ENCODE measurements around the gene ITPRID2. TPM values are rescaled to one million over a fixed set of nuclear protein-coding genes. Genes with fewer than 3 reads are reported as not detected.
"Not testable (repeated sequence)": the region's sequence is repeated elsewhere in the genome, so short reads cannot be mapped to it uniquely, and the experiment has no call there.

ITPRID2 gene
- total RNA-seq, 1 experiment from 2014 or later: 114 TPM

- CTCF ChIA-PET: interaction anchor here (0.7 to 0.9 kb wide), 2 partner anchors 119 to 219 kb away, joined by 3 to 4 read pairs; no protein-coding TSS in a partner anchor
- POLR2A ChIA-PET: interaction anchor here (1.0 to 1.2 kb wide), 2 partner anchors 10 to 11 kb away, joined by 3 read pairs; no protein-coding TSS in a partner anchor
- Mint-ChIP-seq H3K36me3 (ENCODE audit: insufficient read depth, unreplicated experiment) (no peaks in the 10 kb centered on the region), H3K9me3 (ENCODE audit: unreplicated experiment) (no peaks in the 10 kb centered on the region), H3K27me3 (ENCODE audit: insufficient read depth, unreplicated experiment) (no peaks in the 10 kb centered on the region), H3K4me3 (ENCODE audit: unreplicated experiment) (no peak overlapping the region), H3K4me1 (ENCODE audit: insufficient read depth, unreplicated experiment) (no peaks in the 10 kb centered on the region), H3K27ac (ENCODE audit: low read depth, unreplicated experiment) (no peak overlapping the region)
- TF ChIP-seq CTCF (IDR thresholded peaks at IDR 0.05; ENCODE audit: unreplicated experiment): no peak
- intact Hi-C loops (cut with micrococcal nuclease): no loop called here
- no peak for DNase-seq (ENCODE audit: unreplicated experiment)
- no TSS peak for BruUV-seq (replicated peaks)
Observed at GRCh38 chr2:181959508-181959907, 68.0 kb downstream of the ITPRID2 start.

GRCh38 chr2:181961167-181961566, 69.6 kb downstream of the ITPRID2 start:
- H3K4me3 Mint-ChIP-seq (ENCODE audit: unreplicated experiment); H3K36me3 Mint-ChIP-seq (ENCODE audit: insufficient read depth, unreplicated experiment); DNase-seq (ENCODE audit: unreplicated experiment); BruUV-seq (replicated peaks); H3K9me3 Mint-ChIP-seq (ENCODE audit: unreplicated experiment); H3K27ac Mint-ChIP-seq (ENCODE audit: low read depth, unreplicated experiment); POLR2A ChIA-PET; H3K27me3 Mint-ChIP-seq (ENCODE audit: insufficient read depth, unreplicated experiment); intact Hi-C loops (cut with micrococcal nuclease); H3K4me1 Mint-ChIP-seq (ENCODE audit: insufficient read depth, unreplicated experiment): not testable (repeated sequence)
- CTCF ChIA-PET: interaction anchor here (0.7 to 1.1 kb wide), 2 partner anchors 11 to 31 kb away, joined by 3 to 4 read pairs; no protein-coding TSS in a partner anchor

GRCh38 chr2:181962142-181962541, 70.6 kb downstream of the ITPRID2 start:
- no peak for TF ChIP-seq CTCF (IDR thresholded peaks at IDR 0.05; ENCODE audit: unreplicated experiment)
- Mint-ChIP-seq H3K36me3 (ENCODE audit: insufficient read depth, unreplicated experiment) (no peaks in the 10 kb centered on the region), H3K27me3 (ENCODE audit: insufficient read depth, unreplicated experiment) (no peaks in the 10 kb centered on the region), H3K4me1 (ENCODE audit: insufficient read depth, unreplicated experiment) (no peaks in the 10 kb centered on the region), H3K27ac (ENCODE audit: low read depth, unreplicated experiment) (no peak overlapping the region), H3K9me3 (ENCODE audit: unreplicated experiment) (peaks cover 9% of the 10 kb centered on the region), H3K4me3 (ENCODE audit: unreplicated experiment) (no peak overlapping the region)
- intact Hi-C loops (cut with micrococcal nuclease): no loop called here
- ChIA-PET CTCF (interaction anchor here (0.6 to 1.1 kb wide), 3 partner anchors 11 to 14 kb away, joined by 3 read pairs; no protein-coding TSS in a partner anchor), POLR2A (no interaction called here)
- BruUV-seq (replicated peaks): no TSS peak
- no peak for DNase-seq (ENCODE audit: unreplicated experiment)

GRCh38 chr2:181970160-181970794, 78.7 kb downstream of the ITPRID2 start:
- peaks cover 15% of the 10 kb centered on the region for H3K4me1 Mint-ChIP-seq (ENCODE audit: insufficient read depth, unreplicated experiment)
- no peak overlapping the region for H3K4me3 Mint-ChIP-seq (ENCODE audit: unreplicated experiment)
- H3K27me3 Mint-ChIP-seq (ENCODE audit: insufficient read depth, unreplicated experiment): no peaks in the 10 kb centered on the region
- BruUV-seq (replicated peaks): no TSS peak
- CTCF ChIA-PET: interaction anchor here (0.6 to 0.7 kb wide), 3 partner anchors 15 to 61 kb away, joined by 4 to 6 read pairs (median 5); no protein-coding TSS in a partner anchor
- intact Hi-C loops (cut with micrococcal nuclease): no loop called here
- no peak overlapping the region for H3K27ac Mint-ChIP-seq (ENCODE audit: low read depth, unreplicated experiment)
- peaks cover 15% of the 10 kb centered on the region for H3K9me3 Mint-ChIP-seq (ENCODE audit: unreplicated experiment)
- POLR2A ChIA-PET: no interaction called here
- no peak for TF ChIP-seq CTCF (IDR thresholded peaks at IDR 0.05; ENCODE audit: unreplicated experiment)
- no peaks in the 10 kb centered on the region for H3K36me3 Mint-ChIP-seq (ENCODE audit: insufficient read depth, unreplicated experiment)
- DNase-seq (ENCODE audit: unreplicated experiment): no peak
